GM12865 (cell line): Measurements from ENCODE around the gene NYNRIN.
"Not testable (repeated sequence)": the region's sequence is repeated elsewhere in the genome, so short reads cannot be mapped to it uniquely, and the experiment has no call there.

Source experiments
- DNase-seq: peaks from one replicate; pipeline ENCODE4 v3.0.0; 2010; ENCODE audit warnings: low read depth
- H3K4me3 ChIP-seq: 2 replicates; pipeline ENCODE4 v1.5.1; 2011; ENCODE audit warnings: mild to moderate bottlenecking, low read depth, low read length, control low read depth
- CTCF ChIP-seq: IDR thresholded peaks from 2 replicates; pipeline ENCODE4 v1.5.1; 2011; ENCODE audit warnings: low read length, control low read depth, low read depth, inconsistent platforms; ENCODE audit not compliant: insufficient read depth; ENCODE audit errors: missing control alignments

Gene NYNRIN

GRCh38 chr14:24398653-24399446, at the start of gene NYNRIN:
Gene NYNRIN (plus strand): TSS chr14:24399003. CDS start chr14:24399247, 244 bp downstream.
- DNase-seq: no peak
- no peak for TF ChIP-seq CTCF
- H3K4me3 ChIP-seq: no peak within 1 kb of the TSS

GRCh38 chr14:24349742-24350141, 49.1 kb upstream of the NYNRIN start:
- H3K4me3 ChIP-seq: no peak overlapping the region
- no peak for TF ChIP-seq CTCF

GRCh38 chr14:24351517-24351916, 47.3 kb upstream of the NYNRIN start:
- no peak for TF ChIP-seq CTCF
- H3K4me3 ChIP-seq: no peak overlapping the region
- DNase-seq: no peak

More at GRCh38 chr14:24349742-24350141, 49.1 kb upstream of the NYNRIN start:
- no peak for DNase-seq

GRCh38 chr14:24353559-24354481, 45.0 kb upstream of the NYNRIN start:
- no peak overlapping the region for H3K4me3 ChIP-seq
- no peak for DNase-seq
- no peak for TF ChIP-seq CTCF

GRCh38 chr14:24354482-24354825, 44.3 kb upstream of the NYNRIN start:
- H3K4me3 ChIP-seq, DNase-seq: not testable (repeated sequence)

DNA sequence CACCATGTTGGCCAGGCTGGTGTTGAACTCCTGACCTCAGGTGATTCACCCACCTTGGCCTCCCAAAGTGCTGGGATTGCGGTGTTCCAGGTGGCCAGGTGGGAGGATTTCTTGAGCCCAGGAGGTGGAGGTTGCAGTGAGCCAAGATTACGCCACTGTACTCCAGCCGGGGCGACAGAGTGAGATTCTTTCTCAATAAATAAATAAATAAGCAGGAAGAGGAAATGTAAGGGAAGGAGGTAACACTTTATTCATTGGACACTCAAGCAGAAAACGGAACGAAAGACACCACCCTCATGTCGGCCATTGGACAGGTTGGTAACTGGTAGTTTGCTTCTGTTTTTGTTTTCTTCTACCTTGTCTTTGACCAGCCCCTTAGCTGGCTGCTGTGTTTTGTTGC, 43.8 kb upstream of the NYNRIN start:
- no peak for TF ChIP-seq CTCF
- H3K4me3 ChIP-seq: no peak overlapping the region
- DNase-seq: no peak

DNA sequence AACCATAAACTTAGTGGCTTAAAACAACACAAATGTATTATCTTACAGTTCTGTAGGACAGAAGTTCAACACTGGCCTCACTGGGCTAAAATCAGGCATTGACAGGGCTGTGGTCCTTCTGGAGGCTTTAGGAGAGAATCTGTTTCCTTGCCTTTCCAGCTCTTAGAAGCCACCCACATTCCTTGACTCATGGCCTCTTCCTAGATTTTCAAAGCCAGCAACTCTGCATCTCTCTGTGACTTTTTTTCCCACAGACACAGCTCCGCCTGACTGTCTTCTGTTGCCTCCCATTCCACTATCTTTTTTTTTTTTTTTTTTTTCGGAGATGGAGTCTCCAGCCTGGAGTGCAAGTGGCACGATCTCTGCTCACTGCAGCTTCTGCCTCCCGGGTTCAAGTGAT, 42.6 kb upstream of the NYNRIN start:
- no peak for DNase-seq
- no peak for TF ChIP-seq CTCF

More for the DNA sequence above, 42.6 kb upstream of the NYNRIN start:
- H3K4me3 ChIP-seq: no peak overlapping the region
